Upper lobe of right lung (tissue), 1 donor: Measurements from ENCODE around the gene ARMC6. TPM values are rescaled to one million over a fixed set of nuclear protein-coding genes. Genes with fewer than 3 reads are reported as not detected.
A peak's percentile ranks its signal among the peaks of the same experiment; 100 is the strongest.
"Not testable (repeated sequence)": the region's sequence is repeated elsewhere in the genome, so short reads cannot be mapped to it uniquely, and the experiment has no call there.

Source experiments
- ATAC-seq: fragments of 200-7000 bp; cut with Tn5 transposase; one replicate; pipeline ENCODE4 v1.9.1; 2020; ENCODE audit warnings: mild to moderate bottlenecking, moderate library complexity
- DNase-seq: peaks from one replicate; pipeline ENCODE4 v3.0.0-alpha.2; 2020
- H3K27ac ChIP-seq: fragments of 200-600 bp; one replicate; pipeline ENCODE4 v1.8.0; 2022
- H3K27me3 ChIP-seq: fragments of 200-600 bp; one replicate; pipeline ENCODE4 v1.8.0; 2022; ENCODE audit warnings: mild to moderate bottlenecking
- H3K36me3 ChIP-seq: fragments of 200-600 bp; one replicate; pipeline ENCODE4 v1.8.0; 2022
- H3K4me1 ChIP-seq: fragments of 200-600 bp; one replicate; pipeline ENCODE4 v1.8.0; 2022
- H3K4me3 ChIP-seq: fragments of 200-600 bp; one replicate; pipeline ENCODE4 v1.8.0; 2022; ENCODE audit warnings: mild to moderate bottlenecking
- H3K9me3 ChIP-seq: fragments of 200-600 bp; one replicate; pipeline ENCODE4 v1.8.0; 2022
- CTCF ChIP-seq: fragments of 200-600 bp; IDR thresholded peaks from one replicate; pipeline ENCODE4 v1.8.0; 2022; ENCODE audit warnings: antibody characterized with exemption
- intact Hi-C: fragments of 100-400 bp; cut with DNase I; formaldehyde crosslinking; loops from one replicate; pipeline ENCODE4 v1.11.0; 2022
- total RNA-seq: library from RNA; stranded (reverse); fragmentation: NEBNext Ultra II Directional; extraction: Animal tissue kit (Norgen Biotek cat#: 25700); gene quantifications from one replicate; pipeline ENCODE4 v1.2.1, GENCODE V29; 2021
- donor health status: DM: no; HTN: yes; CAD: no; lungs with severe emphysema.

The ARMC6 gene
- total RNA-seq, 1 donor from 2014 or later: 21.7 TPM

GRCh38 chr19:19096641-19097627, 63.5 kb downstream of the ARMC6 start:
- Histone ChIP-seq H3K4me1 (no peaks in the 10 kb centered on the region), H3K27ac (no peak overlapping the region), H3K4me3 (no peak overlapping the region), H3K36me3 (no peaks in the 10 kb centered on the region), H3K9me3 (no peaks in the 10 kb centered on the region), H3K27me3 (no peaks in the 10 kb centered on the region)
- DNase-seq (no peak), ATAC-seq (no peak)
- intact Hi-C loops: no loop called here
- TF ChIP-seq CTCF: no peak

GRCh38 chr19:19098084-19098702, 64.8 kb downstream of the ARMC6 start:
- no peak overlapping the region for H3K4me3 ChIP-seq
- ATAC-seq (peak; percentile 22), DNase-seq (no peak)
- intact Hi-C loops: no loop called here
- no peaks in the 10 kb centered on the region for H3K27me3 ChIP-seq
- H3K27ac ChIP-seq: no peak overlapping the region
- TF ChIP-seq CTCF: no peak
- no peaks in the 10 kb centered on the region for H3K9me3 ChIP-seq
- H3K36me3 ChIP-seq: no peaks in the 10 kb centered on the region
- no peaks in the 10 kb centered on the region for H3K4me1 ChIP-seq

GRCh38 chr19:19098703-19099632, 65.6 kb downstream of the ARMC6 start:
- no peaks in the 10 kb centered on the region for H3K9me3 ChIP-seq
- no peaks in the 10 kb centered on the region for H3K4me1 ChIP-seq
- DNase-seq (peak; percentile 71), ATAC-seq (peak; percentile 58)
- intact Hi-C loops: no loop called here
- TF ChIP-seq CTCF: no peak
- no peaks in the 10 kb centered on the region for H3K36me3 ChIP-seq
- no peaks in the 10 kb centered on the region for H3K27me3 ChIP-seq
- H3K4me3 ChIP-seq: no peak overlapping the region
- H3K27ac ChIP-seq: no peak overlapping the region

- DNase-seq (no peak), ATAC-seq (no peak)
- H3K9me3 ChIP-seq: no peaks in the 10 kb centered on the region
These were observed 68.1 kb downstream of the ARMC6 start for GRCh38 chr19:19101540-19101939.

GRCh38 chr19:19102566-19102965, 69.2 kb downstream of the ARMC6 start:
- H3K27me3 ChIP-seq, ATAC-seq, H3K36me3 ChIP-seq, intact Hi-C loops, H3K27ac ChIP-seq, H3K4me1 ChIP-seq, H3K4me3 ChIP-seq, H3K9me3 ChIP-seq, DNase-seq: not testable (repeated sequence)

More at GRCh38 chr19:19101540-19101939, 68.1 kb downstream of the ARMC6 start:
- TF ChIP-seq CTCF: no peak
- Histone ChIP-seq H3K4me1 (no peaks in the 10 kb centered on the region), H3K36me3 (no peaks in the 10 kb centered on the region), H3K27me3 (no peaks in the 10 kb centered on the region), H3K4me3 (no peak overlapping the region), H3K27ac (no peak overlapping the region)
- intact Hi-C loops: no loop called here
